ENCODE measurements around the gene HSBP1L1. TPM values are rescaled to one million over a fixed set of nuclear protein-coding genes. Genes with fewer than 3 reads are reported as not detected.

HSBP1L1 gene
- total RNA-seq, 1 donor from 2014 or later, result not detected

DNA sequence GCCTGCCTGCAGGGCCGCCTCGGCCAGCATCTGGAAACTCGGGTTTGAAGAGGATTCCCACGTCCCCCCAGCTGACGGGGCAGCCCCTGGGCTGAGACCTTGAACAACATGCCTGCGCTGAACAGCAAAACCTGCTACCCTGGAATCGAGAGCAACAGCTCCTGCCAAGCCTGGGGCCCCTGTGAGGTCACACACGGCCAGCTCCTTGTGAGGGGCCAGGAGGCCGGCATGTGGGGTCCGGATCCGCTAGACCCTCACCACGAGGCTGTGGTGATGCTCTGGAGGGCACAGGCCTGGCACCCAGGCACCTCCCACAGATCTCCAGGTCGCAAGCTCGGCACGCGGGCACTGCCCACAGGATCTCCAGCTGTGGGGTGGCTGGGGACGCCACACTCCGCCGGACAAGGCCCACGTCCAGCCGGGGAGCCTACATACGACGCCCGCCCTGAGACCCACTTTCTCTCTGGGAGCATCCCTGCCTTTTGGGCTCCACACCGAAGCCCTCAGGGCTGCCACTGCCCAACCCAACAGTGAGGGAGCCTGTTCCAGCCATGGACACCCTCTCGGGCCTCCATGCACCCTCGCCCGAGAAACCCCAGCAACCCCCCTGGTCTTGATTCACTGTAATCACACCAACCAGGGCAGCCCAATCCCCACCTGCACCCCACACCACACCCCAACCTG, 47.1 kb upstream of the HSBP1L1 start:
- peaks cover 14% of the 10 kb centered on the region for H3K27me3 Mint-ChIP-seq (ENCODE audit: unreplicated experiment)
- H3K4me3 Mint-ChIP-seq (ENCODE audit: unreplicated experiment), result no peak overlapping the region
- H3K27ac Mint-ChIP-seq (ENCODE audit: unreplicated experiment), result no peak overlapping the region
- H3K4me1 Mint-ChIP-seq (ENCODE audit: low read depth, unreplicated experiment), result peaks cover 2% of the 10 kb centered on the region
- peaks cover 15% of the 10 kb centered on the region for H3K9me3 Mint-ChIP-seq (ENCODE audit: unreplicated experiment)
- no peak for TF ChIP-seq CTCF (IDR thresholded peaks at IDR 0.05; ENCODE audit: partially characterized antibody, unreplicated experiment)
- peaks cover 18% of the 10 kb centered on the region for H3K36me3 Mint-ChIP-seq (ENCODE audit: unreplicated experiment)
- DNase-seq, result no peak

- Mint-ChIP-seq H3K27ac (ENCODE audit: unreplicated experiment) (no peak overlapping the region), H3K4me3 (ENCODE audit: unreplicated experiment) (no peak overlapping the region), H3K36me3 (ENCODE audit: unreplicated experiment) (peaks cover 18% of the 10 kb centered on the region), H3K9me3 (ENCODE audit: unreplicated experiment) (peaks cover 15% of the 10 kb centered on the region), H3K27me3 (ENCODE audit: unreplicated experiment) (peaks cover 13% of the 10 kb centered on the region), H3K4me1 (ENCODE audit: low read depth, unreplicated experiment) (peaks cover 2% of the 10 kb centered on the region)
- no peak for TF ChIP-seq CTCF (IDR thresholded peaks at IDR 0.05; ENCODE audit: partially characterized antibody, unreplicated experiment)
- no peak for DNase-seq
Measured at GRCh38 chr18:79917853-79918614, 46.4 kb upstream of the HSBP1L1 start.

- TF ChIP-seq CTCF (IDR thresholded peaks at IDR 0.05; ENCODE audit: partially characterized antibody, unreplicated experiment), result no peak
- no peak for DNase-seq
Measured at GRCh38 chr18:79918615-79919011, 45.8 kb upstream of the HSBP1L1 start.

DNA sequence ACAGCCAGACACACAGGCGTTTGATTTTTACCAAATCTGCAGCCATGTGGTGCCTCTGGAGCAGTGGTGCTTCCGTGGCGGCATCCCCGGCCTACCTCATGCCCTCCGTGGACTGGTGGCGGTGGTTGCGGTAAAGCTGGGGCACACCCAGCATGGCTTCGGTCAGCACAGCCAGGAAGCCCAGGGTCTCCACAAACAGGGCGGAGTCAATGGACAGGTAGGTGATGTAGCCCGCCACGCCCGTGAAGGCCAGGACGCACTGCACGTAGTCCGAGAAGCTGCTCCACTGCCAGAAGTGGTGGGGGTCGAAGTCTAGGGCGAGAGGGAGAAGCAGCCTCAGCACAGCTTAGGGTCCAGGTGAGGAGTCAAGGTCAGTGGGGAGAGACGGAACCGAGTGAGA, 45.4 kb upstream of the HSBP1L1 start:
- TF ChIP-seq CTCF (IDR thresholded peaks at IDR 0.05; ENCODE audit: partially characterized antibody, unreplicated experiment), result no peak
- peaks cover 14% of the 10 kb centered on the region for H3K9me3 Mint-ChIP-seq (ENCODE audit: unreplicated experiment)
- H3K4me3 Mint-ChIP-seq (ENCODE audit: unreplicated experiment), result no peak overlapping the region
- H3K27ac Mint-ChIP-seq (ENCODE audit: unreplicated experiment), result no peak overlapping the region
- H3K27me3 Mint-ChIP-seq (ENCODE audit: unreplicated experiment), result peaks cover 8% of the 10 kb centered on the region
- DNase-seq, result no peak
- peaks cover 18% of the 10 kb centered on the region for H3K36me3 Mint-ChIP-seq (ENCODE audit: unreplicated experiment)
- H3K4me1 Mint-ChIP-seq (ENCODE audit: low read depth, unreplicated experiment), result no peaks in the 10 kb centered on the region

More at GRCh38 chr18:79918615-79919011, 45.8 kb upstream of the HSBP1L1 start:
- H3K27ac Mint-ChIP-seq (ENCODE audit: unreplicated experiment), result no peak overlapping the region
- H3K4me3 Mint-ChIP-seq (ENCODE audit: unreplicated experiment), result no peak overlapping the region
- no peaks in the 10 kb centered on the region for H3K4me1 Mint-ChIP-seq (ENCODE audit: low read depth, unreplicated experiment)
- H3K36me3 Mint-ChIP-seq (ENCODE audit: unreplicated experiment), result peaks cover 18% of the 10 kb centered on the region
- H3K9me3 Mint-ChIP-seq (ENCODE audit: unreplicated experiment), result peaks cover 14% of the 10 kb centered on the region
- peaks cover 9% of the 10 kb centered on the region for H3K27me3 Mint-ChIP-seq (ENCODE audit: unreplicated experiment)
